ENCODE results near the gene DHFR.

The DHFR gene

DNA sequence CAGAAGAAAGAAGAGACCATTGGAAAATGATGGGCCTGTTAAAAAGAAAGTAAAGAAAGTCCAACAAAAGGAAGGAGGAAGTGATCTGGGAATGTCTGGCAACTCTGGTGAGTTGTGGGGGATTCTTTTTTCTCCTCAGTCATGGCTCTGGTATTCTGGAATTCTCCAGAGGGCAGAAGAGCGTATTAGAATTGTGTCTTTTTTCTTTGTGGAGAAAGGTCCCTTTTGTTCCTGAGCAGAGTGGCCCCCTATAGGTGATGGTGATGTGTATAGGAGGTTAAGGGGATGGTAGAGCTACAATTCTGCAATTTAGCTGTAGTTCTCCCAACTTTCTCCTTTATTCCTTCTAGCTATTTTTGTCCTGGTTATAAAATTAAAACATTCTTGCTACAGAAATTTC, 1.6 kb upstream of the DHFR start:
- peak in 1 of 2 donors; percentile 15 for DNase-seq (ENCODE audit: low read depth in 2 of 2)
- TF ChIP-seq, protein P1, sequence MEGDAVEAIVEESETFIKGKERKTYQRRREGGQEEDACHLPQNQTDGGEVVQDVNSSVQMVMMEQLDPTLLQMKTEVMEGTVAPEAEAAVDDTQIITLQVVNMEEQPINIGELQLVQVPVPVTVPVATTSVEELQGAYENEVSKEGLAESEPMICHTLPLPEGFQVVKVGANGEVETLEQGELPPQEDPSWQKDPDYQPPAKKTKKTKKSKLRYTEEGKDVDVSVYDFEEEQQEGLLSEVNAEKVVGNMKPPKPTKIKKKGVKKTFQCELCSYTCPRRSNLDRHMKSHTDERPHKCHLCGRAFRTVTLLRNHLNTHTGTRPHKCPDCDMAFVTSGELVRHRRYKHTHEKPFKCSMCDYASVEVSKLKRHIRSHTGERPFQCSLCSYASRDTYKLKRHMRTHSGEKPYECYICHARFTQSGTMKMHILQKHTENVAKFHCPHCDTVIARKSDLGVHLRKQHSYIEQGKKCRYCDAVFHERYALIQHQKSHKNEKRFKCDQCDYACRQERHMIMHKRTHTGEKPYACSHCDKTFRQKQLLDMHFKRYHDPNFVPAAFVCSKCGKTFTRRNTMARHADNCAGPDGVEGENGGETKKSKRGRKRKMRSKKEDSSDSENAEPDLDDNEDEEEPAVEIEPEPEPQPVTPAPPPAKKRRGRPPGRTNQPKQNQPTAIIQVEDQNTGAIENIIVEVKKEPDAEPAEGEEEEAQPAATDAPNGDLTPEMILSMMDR (IDR thresholded peaks at IDR 0.05; ENCODE audit: low read depth, low read length): no peak
- H3K4me3 ChIP-seq (replicated peaks in 1 of 2; ENCODE audit: low read depth in 2 of 2, low read length in 2 of 2): no peak overlapping the region

DNA sequence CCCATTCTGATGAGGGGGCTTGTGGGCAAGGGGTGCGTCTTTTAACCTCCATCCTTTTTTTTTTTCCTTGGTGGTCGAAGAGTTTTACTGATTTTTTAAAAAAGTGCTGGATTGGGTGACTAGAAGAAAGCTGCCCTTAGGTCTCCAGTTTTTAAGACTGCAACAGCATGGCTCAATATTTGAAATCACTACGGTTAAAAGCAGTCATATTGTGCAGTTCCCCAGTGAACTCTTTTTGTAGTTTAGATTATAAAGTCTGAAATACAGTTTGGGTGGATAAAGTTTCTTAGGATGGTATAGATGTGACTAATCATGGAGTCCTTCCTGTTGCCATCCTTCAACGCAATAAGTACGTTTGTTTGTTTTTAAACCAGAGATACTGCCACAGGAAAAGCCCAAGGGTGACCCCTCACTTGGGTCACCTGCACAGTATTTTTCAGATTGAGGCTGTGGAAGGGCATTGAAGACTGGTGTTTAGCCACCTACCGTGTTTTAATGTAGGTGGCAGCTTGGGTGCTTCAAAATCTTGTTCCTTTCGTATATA, 520 bp upstream of the DHFR start:
- TF ChIP-seq, protein P1 (IDR thresholded peaks at IDR 0.05; ENCODE audit: low read depth, low read length): no peak
- peak in 1 of 2 donors; percentile 41 for DNase-seq (ENCODE audit: low read depth in 2 of 2)
- H3K4me3 ChIP-seq (replicated peaks in 1 of 2; ENCODE audit: low read depth in 2 of 2, low read length in 2 of 2): peak overlapping the region; percentile 76 to 97

DNA sequence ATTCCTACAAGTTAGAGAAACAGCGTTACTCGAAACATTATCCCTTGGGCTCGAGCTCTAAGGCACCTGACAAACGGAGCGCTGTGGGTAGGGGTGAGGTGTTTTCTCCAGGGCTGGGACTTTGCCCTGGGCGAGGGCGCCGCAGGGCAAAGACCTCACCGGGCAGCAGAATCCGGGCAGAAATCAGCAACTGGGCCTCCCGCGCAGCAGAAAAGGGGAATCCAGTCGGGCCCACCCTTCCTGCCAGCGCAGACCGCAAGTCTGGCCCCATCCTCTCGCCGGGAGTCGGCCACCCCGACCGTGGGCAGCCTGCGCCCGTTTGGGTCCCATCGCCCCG, 761 bp downstream of the DHFR start:
- peak in 1 of 2 donors; percentile 15 for DNase-seq (ENCODE audit: low read depth in 2 of 2)
- TF ChIP-seq, protein P1 (IDR thresholded peaks at IDR 0.05; ENCODE audit: low read depth, low read length): no peak
- peak overlapping the region; percentile 88 to 97 for H3K4me3 ChIP-seq (replicated peaks in 1 of 2; ENCODE audit: low read depth in 2 of 2, low read length in 2 of 2)

DNA sequence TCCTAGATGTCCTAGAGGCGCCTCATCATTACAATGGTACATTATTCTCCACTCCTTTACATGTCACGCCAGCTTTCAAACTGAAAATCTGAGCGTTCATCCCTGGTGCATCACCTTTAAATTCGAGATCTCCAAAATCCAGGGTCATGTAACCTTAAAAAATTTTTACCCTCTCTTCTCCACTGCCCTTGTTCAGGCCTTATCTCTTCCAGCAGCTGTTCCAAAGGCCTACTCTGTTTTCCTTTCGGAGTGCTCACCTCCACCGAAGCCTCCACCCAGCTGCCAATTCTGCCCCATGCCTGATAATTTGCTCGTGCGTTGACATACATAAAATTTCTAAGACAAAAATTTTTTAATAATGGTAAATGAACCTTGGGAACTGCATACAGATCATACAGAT, 1.3 kb downstream of the DHFR start:
- TF ChIP-seq, protein P1 (IDR thresholded peaks at IDR 0.05; ENCODE audit: low read depth, low read length): no peak
- DNase-seq (ENCODE audit: low read depth in 2 of 2): no peak
- peak overlapping the region in 1 of 2 donors; percentile 97 for H3K4me3 ChIP-seq (replicated peaks in 1 of 2; ENCODE audit: low read depth in 2 of 2, low read length in 2 of 2)

DNA sequence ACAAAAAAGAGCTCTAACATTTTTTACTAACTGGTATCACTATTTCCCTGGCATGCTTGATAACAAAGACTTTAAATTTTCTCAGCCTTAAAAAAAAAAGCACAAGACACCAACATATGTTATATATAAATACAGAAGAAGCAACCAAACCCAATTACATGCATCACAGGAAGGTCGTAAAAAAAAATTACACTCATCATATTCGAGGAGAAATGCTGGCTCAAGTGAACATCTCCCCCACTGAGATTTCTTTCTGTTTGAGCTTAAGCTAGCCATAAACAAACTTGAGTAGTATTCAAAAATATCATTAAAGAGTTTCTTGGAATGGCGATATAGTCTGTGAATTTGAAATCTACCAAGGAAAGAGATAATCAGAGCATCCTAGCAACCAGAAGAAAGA, 7.9 kb downstream of the DHFR start:
- DNase-seq (ENCODE audit: low read depth in 2 of 2): no peak
- TF ChIP-seq, protein P1 (IDR thresholded peaks at IDR 0.05; ENCODE audit: low read depth, low read length): no peak
- no peak overlapping the region for H3K4me3 ChIP-seq (replicated peaks in 1 of 2; ENCODE audit: low read depth in 2 of 2, low read length in 2 of 2)

DNA sequence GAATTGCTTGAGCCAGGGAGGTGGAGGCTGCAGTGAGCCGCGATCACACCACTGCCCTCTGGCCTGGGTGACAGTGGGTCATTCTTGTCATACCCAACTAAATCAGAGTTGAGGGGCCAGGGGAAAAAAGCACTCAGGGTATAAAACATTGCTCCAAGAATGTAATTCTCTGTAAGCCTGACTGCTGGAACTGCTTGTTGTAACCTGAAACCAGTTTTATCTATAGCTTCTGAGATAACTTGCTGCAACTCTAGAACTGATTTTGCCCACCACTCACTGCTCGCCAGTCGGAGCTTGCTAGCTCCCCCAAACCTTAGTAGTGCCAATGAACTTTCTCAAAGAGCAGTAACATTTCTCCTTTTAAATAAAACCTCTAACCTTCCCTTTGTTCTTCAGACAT, 9.9 kb downstream of the DHFR start:
- peak in 1 of 2 donors; percentile 29 for DNase-seq (ENCODE audit: low read depth in 2 of 2)
- H3K4me3 ChIP-seq (replicated peaks in 1 of 2; ENCODE audit: low read depth in 2 of 2, low read length in 2 of 2): no peak overlapping the region
- TF ChIP-seq, protein P1 (IDR thresholded peaks at IDR 0.05; ENCODE audit: low read depth, low read length): no peak

DNA sequence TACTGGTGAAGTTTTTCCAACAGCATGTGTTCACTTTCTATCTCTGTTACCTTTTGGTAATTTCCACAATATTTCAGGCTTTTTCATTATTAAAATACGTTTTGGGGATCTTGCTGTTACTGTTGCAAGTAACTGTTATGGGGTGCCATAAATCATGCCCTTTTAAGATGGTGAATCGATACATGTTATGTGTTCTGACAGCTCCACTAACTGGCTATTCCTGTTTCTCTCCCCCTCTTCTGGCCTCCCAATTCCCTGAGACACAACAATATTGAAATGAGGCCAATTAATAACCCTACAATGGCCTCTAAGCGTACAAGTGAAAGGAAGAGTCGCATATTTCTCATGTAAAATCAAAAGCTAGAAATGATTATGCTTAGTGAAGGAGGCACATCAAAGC, 13.4 kb downstream of the DHFR start:
- DNase-seq (ENCODE audit: low read depth in 2 of 2): no peak
- TF ChIP-seq, protein P1 (IDR thresholded peaks at IDR 0.05; ENCODE audit: low read depth, low read length): no peak
- no peak overlapping the region for H3K4me3 ChIP-seq (replicated peaks in 1 of 2; ENCODE audit: low read depth in 2 of 2, low read length in 2 of 2)
